ENCODE results near the gene EXOC2.
"Not testable (repeated sequence)": the region's sequence is repeated elsewhere in the genome, so short reads cannot be mapped to it uniquely, and the experiment has no call there.

Gene EXOC2

GRCh38 chr6:621931-622330 lies 71.0 kb downstream of the EXOC2 start:
- no peak for DNase-seq

DNA sequence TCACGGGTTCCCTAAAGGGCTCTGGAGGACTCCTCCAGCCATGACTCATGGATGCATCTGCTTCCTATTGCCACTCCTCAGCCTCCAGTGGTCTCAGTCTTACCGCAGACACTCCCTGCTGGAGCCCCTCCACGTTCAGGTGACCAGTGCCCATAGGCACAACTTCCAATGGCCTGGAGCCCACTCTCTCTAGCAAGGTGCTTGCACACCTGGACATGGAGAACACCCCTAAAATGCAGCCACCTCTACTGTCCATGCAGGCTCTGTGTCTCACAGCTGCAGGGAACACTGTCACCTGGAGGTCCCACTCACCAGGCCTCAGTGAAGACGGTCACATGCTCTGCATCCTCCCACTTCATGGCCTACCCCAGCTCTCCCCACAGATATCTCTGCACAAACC lies 72.0 kb downstream of the EXOC2 start:
- no peak for DNase-seq

- DNase-seq, result no peak
Measured at GRCh38 chr6:620166-620565, 72.8 kb downstream of the EXOC2 start.

- DNase-seq, result no peak
Measured at GRCh38 chr6:617456-618100, 75.4 kb downstream of the EXOC2 start.

DNA sequence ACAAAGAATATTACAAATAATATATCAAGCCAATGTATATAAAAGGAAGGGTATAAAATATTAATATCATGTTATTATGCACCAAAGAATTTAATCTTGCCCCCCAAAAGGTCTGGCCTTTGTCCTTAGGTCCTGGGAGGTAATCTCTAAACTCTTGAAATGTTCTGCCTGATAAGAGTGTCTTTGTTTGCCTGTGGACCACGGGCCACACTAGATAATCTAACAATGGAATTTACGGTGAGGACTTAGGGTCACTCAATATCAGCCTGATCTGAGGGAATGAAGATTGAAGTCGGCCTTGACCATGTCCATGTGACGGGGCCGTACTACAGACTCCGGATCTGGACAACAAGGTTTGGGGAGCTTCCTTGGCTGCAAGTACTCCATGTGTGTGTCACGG lies 79.0 kb downstream of the EXOC2 start:
- DNase-seq, result no peak

DNA sequence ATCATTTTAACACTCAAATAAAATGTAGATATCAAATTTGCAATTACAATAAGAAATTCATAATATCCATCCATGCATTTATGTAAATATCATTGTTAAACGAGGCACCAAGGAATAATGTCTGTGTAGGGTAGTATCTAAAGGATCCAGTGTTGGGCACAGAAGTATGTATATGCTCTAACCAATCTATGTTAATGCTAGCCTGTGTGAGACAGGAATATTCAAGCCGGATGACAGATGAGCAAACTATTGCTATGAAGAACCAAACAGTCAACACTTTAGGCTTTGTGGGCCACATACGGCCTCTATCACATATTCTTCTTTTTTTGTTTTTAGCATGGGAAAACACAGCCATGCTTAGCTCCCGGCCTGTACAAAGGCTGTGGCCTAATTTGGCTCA lies 81.0 kb downstream of the EXOC2 start:
- no peak for DNase-seq

DNA sequence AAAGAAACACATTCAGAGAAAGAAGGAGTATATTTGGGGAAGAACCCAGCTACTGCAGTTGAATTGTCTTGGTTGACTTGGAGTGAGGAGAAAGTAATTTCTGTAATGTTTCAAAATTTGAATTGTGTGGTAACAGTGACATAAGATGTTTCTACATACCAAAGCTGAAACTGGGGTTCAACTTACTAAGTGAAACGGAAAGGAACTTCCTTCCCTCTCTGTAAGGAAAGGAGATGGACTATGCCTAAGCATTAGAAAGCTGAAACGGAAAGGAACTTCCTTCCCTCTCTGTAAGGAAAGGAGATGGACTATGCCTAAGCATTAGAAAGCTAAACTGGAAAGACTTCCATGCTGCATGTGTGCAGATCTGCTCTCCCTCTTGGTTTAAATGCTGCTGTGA lies 82.1 kb downstream of the EXOC2 start:
- DNase-seq, result no peak

DNA sequence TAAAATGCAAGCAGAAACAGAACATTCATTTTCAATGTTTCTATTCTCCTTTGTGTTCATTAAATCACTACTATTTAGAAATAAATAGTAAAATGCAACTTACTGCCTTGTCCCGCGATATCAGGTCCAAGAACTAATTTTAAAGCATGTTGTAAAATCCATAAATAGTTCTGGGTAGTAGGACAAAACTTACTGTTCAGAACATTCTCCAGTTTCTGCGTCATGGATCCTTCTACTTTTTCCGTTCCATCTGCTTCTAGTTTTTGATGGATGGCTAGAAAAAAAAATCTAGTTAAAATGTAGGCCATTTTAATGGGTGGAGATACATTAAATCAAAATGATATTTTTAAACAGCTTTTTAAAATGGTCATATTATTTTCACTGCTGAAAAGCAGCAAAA lies 83.0 kb downstream of the EXOC2 start:
- no peak for DNase-seq

GRCh38 chr6:606829-607379 lies 86.0 kb downstream of the EXOC2 start:
- no peak for DNase-seq

DNA sequence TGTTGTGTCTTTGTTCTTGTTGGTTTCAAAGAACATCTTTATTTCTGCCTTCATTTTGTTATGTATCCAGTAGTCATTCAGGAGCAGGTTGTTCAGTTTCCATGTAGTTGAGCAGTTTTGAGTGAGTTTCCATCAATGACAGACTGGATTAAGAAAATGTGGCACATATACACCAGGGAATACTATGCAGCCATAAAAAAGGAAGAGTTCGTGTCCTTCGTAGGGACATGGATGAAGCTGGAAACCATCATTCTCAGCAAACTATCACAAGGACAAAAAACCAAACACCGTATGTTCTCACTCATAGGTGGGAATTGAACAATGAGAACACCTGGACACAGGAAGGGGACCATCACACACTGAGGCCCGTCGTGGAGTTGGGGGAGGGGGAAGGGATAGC lies 87.0 kb downstream of the EXOC2 start:
- not testable (repeated sequence) for DNase-seq

DNA sequence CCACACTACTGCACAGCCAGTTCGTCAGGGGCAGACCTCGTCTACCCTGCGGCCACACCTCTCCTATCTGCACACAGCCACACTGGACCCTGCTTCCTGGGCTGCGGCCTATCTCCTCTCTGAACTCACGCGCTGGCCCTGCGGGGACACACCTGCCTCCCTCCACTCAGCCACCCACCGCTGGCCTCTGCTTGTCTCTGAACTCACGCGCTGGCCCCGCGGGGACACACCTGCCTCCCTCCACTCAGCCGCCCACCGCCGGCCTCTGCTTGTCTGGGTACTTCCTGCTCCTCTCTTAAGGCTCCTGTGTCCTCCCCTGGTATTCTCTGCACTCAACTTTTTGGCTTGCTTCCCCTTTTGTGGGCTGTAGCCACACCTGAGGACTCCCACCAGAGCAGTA lies 88.4 kb downstream of the EXOC2 start:
- DNase-seq, result no peak

GRCh38 chr6:603265-603664 lies 89.7 kb downstream of the EXOC2 start:
- no peak for DNase-seq

DNA sequence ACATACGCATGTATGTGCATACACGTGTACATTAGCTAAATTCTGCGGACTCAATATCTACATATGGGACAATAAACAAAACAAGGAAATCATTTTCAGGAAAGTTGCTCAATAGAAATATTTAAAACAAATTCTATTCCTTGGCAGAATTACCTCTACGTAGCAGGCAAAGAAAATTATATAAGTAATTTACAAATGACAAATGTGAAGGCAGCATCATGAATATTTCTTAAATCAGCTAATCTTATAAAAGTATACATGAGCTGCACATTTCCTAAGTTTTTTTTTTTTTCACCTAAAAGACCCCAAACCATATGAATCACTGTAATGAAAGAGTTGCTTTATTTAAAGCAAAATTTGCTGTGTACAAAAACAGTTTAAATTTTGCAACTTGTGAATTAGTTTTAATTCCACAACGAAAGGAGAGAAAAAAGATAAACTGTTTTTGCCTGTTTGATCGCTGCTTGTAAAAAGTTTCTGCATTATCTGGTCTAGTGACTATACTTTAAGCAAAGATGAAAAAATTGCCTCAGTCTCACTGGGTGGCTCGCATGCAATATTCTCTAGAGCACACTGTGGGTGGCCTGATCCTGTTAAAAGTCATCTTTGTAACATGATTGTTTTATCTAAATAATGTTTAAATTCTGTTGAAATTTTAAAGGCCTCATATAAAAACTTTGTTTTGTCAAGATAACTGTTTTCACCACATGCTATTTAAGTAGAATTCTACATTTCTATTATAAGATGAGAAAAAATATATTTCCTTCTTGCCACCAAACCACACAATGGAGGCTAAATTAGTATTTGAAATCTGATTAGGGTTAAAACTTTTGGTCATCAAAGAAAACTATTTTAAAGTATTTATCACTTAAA lies 93.1 kb downstream of the EXOC2 start:
- DNase-seq, result no peak

DNA sequence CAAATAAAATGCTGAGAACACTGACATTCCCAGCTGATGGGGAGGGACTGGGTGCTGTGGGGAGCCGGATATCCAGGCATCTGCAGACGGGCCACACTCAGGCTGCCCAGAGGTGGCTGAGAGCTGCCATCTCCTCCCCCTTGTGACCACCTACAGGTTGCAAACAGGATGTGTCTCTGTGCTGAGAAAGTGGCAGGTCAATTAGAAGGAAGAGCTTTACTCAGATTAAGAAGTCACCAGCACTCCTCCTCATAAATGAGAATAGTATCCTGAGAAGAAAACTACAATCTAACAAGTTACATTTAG lies 99.1 kb downstream of the EXOC2 start:
- no peak for DNase-seq

DNA sequence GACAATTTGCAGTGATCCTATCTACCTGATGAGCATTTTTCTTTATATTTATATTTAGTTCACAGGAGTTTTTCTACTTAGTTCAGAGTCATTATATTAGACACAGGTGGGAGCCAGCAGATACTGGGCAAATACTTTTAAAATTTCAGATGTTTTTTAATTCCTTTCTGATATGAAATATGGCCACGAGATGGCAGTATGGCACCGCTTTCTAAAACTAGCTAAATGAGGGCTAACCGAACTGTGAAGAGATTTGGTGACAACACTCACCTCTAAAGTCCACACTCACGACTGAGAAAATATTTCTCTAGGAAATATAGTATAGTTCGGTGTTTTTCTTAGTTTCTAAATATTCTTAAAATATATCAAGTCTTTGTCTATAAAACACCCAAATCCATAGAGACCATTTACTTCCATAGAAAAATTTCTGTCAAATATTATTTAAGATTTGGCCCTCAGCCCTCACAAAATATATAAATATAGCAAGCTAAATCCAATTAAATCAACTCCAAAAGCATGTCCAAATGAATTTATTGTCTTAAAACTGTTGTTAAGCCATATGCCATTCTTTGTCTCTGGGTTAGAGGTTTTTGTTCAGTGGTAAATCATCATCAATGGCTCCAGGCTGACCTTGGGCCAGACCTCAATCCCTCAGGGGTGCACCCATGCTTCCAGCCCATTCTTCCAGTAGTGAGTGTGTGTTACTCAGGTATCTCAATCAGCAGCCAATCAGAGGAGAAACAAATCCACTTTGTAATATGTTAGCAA lies 99.6 kb downstream of the EXOC2 start:
- peak; percentile 48 to 56 for DNase-seq

DNA sequence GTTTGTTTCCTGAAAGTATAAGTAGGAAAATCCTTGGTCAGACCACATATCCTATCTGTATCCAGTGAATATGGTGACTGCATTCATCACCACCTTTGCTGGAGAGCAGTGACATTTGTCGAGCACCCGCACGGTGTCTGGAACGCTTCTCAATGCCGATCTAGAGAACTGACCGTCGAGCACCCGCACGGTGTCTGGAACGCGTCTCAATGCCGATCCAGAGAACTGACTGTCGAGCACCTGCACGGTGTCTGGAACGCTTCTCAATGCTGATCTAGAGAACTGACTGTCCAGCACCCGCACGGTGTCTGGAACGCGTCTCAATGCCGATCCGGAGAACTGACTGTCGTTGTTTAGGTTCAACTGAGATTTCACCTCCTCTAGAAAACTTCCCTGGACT lies 103.8 kb downstream of the EXOC2 start:
- no peak for DNase-seq

GRCh38 chr6:586553-586952 lies 106.4 kb downstream of the EXOC2 start:
- no peak for DNase-seq

DNA sequence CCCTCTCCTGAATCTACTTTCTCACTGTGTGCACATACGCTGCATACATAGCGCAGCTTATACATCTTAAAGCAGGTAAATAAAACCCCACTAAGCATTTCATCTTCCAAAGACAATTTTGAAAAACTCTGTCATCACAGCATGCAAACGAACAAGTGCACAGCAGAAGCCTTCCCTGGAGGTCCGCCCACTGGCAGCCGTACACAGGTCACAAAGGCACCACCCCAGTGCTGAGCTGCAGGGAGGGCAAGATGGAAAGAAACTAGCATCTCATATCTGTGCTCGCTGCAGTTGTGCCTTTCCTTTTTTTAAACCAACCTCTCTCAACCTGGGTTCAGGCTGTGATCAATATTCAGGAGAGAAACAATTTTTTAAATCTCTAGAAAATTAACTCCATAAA lies 109.3 kb downstream of the EXOC2 start:
- peak in 1 of 2 experiments; percentile 14 for DNase-seq

GRCh38 chr6:583116-583515 lies 109.8 kb downstream of the EXOC2 start:
- no peak for DNase-seq

GRCh38 chr6:582370-582769 lies 110.6 kb downstream of the EXOC2 start:
- no peak for DNase-seq

GRCh38 chr6:579339-579738 lies 113.6 kb downstream of the EXOC2 start:
- no peak for DNase-seq

- DNase-seq, result no peak
Measured at GRCh38 chr6:572596-573265, 120.2 kb downstream of the EXOC2 start.

- no peak for DNase-seq
Measured at GRCh38 chr6:571892-572291, 121.0 kb downstream of the EXOC2 start.
